AG08395 (cell line): ENCODE measurements around the gene NEURL4.

Experiments
- DNase-seq: peaks from one replicate; pipeline ENCODE4 v3.0.0; 2012; ENCODE audit warnings: mixed read lengths, low spot score

The NEURL4 gene

DNA sequence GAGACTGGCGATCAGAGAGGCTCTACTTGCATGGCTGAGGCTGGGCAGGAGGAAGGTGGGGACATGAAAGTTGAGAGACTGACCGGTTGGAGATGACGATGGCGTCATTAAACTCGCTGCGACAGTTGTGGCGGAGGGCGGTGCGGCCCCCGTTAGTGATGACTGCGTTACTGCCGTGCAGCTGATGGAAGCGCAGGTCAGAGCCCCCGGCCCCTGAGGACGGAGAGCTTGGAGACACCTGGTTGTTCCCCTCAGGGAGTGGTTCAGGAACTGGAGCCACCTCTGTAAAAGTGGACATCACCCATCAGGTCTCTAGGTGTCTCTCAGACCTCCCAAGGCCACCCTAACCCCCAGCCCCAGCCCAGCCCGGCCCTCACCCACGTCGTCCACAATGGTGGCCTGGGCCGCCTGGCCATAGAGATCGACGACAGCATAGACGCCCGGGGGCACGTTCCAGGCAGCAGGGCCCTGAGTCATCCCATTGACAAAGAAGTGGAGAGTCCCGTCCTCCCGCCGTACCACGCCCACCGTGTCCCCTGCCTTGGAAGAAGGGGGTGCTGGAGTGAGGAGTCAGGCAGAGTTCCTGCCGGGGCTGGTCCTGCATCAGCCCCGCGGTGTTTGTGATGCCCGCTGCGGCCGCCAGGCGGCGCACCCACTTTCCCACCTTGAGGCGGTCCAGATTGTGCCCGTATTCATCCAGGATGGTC is 5.3 kb downstream of the NEURL4 start:
- peak; percentile 63 for DNase-seq

DNA sequence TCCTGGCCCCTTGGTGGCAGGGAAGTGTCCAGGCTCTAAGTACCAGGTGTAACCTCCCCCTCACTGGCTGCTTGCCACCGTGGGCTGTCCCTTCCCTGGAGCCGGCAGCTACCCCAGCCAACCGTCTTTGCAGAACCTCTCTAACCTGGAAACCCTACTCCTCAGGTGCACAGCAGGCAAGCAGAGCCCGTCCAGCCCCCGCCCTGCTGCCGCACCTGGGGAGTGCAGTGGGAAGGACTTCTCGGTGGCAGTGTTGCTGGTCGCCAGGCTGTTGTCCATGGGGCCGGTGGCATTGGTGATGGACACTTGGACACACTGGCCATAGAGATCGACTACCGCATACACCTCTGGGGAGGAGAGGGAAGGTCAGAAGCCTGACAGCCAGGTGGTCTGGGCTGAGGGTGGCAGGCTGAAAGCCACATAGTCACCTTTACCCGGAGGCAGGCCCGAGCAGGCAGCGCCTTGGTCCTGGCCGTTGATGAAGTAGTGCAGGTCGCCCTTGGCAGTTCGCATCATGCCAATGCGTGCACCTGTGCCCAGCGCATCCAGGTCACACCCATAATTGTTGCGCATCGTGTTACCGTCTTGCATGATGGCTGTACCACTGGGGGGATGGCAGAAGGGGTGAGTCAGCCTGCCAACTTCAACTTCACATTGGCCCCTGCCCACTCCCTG is 6.5 kb downstream of the NEURL4 start:
- no peak for DNase-seq

DNA sequence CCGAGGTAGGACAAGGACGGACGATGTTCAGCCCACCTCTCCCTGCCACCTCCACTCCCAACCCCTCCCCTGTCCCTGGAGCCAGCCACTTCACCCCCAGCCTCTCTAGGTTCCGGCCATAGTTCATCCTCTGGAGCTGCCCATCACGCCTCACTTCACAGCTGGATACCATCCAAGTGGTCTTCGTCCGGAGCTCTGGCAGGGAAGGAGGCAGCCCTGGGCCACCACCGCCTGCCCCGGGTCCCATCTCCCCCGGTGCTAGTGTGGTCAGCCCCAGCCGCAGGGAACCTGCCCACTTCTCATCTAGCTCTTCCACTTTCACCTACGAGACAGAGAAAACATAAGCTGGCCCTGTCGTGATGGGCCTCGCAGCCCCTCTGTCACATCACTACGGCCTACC is 7.7 kb downstream of the NEURL4 start:
- no peak for DNase-seq

DNA sequence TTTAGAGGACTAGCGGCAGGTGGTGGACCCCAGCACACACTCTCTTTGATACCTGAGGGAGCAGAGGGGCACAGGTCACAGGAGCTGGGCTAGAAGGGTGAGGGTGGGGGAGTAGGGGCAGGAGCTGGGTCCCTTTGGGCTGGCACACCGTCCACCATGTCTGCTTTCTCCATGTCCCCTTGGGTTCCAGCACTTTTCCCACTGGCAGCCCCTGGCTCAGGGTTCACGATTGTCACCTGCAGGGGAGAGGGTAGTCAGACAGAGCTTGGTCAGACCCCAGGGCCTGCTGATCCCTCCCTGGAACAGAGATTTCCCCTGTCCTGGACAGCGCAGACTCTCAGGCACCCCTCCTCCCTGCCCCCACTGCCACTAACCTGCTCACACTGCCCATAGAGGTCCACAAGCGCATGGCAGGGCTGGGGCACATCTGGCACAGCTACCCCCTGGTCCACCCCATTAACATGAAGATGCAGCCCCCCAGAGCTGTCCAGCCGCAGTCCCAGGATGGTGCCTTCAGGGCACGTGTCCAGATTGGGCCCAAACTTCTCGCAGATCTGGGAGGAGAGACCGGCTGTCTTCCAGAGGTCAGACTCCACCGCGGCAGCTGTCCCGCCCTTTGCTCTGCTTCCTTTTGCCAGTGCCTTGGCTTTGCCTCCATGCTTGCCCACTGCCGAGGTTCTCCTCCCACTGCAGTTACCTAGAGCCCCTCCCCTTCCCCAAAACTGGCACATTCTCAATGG is 10.8 kb downstream of the NEURL4 start:
- no peak for DNase-seq

DNA sequence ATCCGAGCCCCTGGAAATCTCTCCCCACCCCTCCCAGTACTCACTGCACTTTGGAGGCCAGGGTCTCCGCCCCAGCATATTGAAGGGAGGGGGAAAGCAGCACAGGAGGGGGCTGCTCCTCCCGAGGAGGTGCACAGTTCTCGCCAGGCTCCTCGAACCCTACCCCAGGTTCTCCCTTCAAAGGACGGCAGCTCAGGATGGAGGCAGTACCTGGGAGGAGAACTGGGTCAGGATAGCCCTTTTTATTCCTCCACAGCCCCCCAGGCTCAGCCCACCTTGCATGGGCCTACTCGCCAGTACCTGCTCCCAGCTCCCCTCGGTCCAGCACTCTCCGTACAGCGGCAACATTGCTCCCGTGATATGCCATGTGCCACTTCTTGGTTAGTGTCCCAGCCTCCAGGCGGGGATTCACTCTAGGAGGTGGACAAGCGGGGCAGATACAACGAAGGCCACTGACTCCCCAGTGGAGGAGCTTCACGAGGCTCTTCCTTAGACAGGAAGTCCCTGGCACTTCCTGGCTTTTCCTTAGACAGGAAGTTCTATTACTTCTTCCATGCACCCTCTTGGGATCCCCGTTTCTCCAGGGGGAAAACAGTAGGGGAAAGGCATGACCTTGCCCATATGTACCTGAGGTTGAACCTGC is 11.9 kb downstream of the NEURL4 start:
- no peak for DNase-seq

DNA sequence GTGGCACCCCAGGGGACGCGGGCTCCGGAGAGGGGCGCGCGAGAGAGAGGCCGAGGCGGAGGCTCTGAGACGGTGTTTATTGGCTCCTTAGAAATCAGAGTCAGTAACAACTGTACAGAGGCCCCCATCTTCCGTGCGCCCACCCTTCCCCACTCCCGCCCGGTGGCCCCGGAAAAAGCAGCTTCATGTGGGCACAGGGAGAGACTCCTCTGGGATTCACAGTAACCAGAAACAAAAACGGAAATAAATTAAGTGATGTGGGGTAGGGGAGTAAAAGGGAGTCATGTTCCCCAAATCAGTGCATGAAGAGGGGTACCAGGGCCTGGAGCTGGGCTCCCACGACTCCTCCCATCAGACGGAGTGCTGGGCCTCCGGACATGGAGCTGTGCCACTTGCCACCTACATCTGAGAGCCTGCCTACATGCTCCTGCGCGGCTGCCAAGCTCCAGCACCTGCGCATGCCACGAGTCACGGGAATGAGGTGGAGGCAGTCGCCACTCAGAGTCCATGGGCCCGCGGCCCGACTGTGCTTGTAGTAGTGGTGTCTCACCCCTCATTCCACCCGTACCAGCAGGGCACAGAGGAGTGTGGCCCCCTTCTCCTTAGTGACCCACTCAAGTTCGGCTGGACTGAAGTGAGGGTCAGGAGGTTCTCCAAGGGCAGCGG is 13.4 kb downstream of the NEURL4 start:
- DNase-seq, result no peak

DNA sequence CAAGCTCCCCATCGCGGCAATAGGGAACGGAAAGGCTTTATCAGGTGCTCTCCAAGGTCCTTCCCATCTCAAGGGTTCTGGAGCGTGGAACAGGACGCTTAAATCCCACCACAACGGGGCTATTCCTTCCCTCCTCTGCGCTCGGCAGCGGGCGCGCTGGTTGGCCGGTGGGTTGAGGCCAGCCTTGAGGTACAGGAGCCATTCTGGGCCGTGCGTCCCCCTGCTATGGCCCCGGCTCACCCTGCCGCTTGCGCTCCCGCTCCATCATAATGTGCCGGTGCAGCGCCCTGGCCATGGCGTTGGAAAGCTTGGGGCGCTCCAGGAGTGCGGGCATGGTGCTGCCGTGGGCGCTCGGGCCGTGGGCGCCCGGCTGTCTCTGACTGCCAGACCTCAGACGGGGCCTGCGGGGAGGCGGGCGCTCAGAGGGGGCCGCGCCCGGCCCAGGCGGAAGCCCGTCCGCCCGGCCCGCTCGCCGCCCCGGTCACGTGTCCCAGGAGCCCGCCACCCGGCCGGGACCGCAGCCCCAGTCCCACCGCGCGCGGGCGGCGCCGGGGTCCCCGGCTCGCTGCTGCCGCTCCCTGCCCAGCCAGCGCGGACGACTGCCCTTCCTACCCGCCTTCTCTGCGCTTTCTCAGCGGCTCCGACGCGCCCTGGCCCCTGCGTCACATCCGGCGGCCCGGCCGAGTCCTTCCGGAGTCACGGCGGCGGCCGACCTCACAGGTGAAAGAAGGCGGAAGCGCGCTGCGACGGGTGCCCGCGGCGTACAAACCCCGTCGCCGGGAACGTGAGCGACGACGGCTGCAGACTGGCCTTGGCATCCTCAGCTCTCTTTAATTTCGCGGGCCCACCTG is 14.2 kb downstream of the NEURL4 start, which contains the start of gene GPS2:
TSS of gene GPS2 (minus strand) at position 642 of the 851 bp plus-strand sequence. CDS start at position 334, 308 bp downstream.
- peak; percentile 87 for DNase-seq

DNA sequence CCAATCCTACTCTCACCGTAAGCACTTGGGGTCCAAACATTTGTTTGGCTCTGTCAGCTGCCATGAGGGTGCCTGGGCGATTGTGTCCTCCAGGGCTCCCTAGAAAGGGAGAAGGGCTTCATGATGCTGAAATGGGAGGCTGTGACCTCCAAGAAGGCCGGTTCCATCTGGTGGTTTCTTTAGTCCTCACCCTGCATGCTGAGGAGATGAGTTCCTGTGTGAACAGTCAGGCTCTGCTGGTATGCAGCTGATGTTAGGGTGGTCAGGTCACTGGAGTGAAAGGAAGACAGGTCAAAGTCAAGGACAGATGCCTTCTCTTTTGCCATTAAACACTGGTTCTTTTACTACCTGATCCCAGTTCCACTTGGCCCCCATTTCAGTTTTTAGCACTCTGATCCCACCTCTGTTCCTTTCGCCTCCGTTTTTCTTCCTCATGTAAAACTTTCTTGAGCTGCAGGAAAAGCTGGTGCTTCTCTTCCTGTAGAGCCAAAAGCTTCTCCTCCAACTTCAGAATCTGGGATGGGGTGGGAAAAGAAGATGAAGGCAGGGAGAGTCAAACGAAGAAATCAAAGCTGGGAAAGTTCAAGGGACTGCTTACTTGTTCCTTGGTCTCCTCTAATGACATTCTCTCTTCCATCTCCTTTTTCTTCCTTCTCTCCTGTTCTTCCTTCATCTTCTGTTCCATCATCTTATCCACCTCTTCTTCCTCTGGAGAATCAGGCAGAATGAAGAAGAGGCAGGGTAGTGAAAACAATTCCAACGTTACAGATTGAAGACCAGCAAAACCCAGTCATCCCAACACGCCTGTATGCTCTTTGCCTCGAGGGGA is 15.0 kb downstream of the NEURL4 start:
- no peak for DNase-seq

DNA sequence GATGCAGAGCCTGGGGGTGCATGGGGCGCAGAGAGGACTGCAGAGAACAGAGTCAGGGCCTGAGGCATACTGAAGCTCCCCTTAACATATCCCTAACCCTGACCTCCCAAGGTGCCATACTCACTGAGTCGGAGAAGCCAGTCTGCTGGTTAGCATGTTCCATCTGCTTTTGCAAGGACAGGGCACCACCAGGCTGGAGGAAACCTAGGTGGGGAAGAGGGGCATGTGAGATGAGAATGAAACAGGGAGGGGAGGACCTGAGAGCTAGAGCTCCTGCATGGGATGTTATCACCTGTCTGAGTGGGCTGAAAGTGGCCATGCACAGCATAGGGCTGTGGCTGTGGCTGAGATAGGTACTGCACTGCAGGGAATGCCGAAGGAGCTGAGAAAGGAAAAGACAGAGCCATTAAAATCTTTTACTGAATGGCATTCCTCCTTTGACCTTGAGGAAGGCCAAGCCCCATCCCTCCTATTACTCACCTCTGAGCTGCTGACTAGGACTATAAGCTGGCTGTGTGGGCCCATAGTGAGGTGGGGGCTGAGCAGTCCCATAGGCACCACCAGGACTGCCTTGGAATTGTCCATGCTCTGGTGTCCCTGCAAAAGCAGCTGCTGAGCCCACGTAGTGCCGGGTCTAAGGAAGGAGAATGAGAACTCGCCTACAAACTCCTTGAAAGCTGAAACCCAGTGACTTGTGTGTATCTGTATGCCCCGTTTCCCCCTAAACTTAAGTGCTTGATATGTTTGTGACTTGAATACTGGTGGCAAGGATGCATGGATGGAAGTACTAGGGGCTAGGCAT is 15.8 kb downstream of the NEURL4 start:
- no peak for DNase-seq

DNA sequence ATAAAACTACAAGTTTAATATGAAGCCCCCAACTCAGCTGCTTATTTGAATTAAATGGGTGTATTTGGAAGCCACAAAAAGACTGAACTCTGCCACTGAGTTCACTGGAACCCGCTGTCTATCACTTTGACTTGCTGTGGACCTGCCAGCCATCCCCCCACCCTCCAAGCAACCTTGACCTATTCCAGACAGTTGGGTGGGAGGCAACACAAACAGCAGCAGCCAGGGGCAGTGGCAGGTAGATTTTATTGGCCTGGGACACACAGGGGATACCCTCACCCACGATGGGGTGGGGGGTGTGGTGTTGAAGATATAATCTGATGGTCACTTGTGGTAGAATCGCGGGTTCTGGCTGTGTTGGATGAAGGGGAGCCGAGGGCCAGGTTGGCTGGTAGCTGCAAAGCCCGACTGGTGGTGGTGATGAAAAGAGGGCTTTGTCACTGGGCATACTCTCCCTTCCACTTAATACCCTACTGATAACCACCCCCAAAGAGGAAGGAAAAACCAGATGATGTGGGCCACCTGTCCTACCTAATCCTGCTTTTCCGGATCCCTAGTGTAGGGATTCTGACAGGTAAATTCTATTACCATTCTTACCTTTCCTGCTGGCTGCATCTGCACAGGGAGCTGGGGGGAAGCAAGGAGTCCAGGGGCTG is 16.6 kb downstream of the NEURL4 start:
- no peak for DNase-seq

DNA sequence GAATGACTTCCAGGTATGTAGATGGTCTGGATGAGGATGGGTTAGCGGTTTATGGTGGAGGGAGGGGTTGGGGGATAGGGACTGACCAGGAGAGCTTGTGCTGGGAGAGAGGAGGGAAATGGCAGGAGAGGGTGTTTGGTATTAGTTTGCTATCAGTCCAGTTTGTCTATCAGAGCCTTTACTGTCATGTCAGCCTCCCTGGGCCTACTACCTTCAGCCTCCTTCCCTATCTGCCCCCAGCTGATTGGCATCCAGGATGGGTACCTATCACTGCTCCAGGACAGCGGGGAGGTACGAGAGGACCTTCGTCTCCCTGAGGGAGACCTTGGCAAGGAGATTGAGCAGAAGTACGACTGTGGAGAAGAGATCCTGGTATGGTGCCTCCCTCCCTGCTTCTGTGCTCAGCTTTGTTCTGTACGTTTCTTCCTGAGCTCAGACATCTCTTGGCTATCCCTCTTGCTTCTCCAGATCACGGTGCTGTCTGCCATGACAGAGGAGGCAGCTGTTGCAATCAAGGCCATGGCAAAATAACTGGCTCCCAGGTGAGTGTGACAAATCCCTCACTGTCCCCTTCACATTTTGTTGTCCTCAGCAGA is 17.9 kb downstream of the NEURL4 start:
- no peak for DNase-seq

DNA sequence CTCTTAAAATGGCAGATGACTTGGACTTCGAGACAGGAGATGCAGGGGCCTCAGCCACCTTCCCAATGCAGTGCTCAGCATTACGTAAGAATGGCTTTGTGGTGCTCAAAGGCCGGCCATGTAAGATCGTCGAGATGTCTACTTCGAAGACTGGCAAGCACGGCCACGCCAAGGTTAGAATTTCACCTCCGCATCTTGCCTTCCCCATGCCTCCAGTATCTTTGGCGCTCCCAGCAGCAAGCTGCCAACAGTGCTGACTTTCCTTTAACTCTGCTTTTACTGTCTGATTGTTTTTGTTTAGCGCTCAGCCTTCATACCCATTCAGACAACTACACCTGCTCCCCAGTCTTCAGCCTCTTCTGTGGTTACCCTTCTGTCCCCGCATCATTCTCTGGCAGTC is 19.5 kb downstream of the NEURL4 start:
- no peak for DNase-seq

DNA sequence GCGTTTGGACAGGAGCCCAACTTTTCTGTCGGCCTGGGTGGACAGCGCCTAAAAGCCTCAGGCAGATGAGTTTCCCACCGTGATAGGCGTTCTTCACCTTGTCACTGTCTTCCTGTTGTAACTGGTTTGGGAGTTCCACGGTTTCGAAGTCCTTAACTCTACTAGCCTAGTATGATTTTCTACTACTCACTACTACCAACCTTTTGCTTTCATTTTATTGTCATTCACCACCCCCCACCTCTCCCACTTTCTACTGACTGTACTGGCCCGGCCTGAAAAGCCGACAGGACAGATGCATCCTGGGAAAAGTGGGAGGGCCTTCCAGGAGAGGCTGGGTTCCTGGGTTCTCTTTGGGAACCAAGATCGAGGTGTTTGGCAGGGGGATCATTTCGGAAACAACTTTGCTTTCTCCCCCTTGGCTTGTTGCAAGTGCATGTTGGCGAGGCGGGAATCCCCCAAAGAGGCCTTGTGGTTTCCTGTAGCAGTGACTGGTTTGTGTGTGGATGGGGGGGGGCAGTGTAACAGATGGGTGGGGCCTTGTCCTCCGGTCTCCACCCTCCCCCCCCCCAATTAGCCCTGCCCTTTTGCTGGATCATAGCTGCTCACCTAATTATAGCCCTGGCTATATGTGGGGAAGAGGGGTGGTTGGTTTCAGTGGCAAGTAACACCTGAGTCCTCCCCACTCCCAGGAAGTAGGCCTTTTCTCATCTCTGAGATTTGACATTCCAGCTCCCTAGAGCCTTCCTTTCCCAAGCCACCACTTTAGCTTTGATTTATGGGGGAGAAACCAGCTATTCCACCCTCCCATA is 20.3 kb downstream of the NEURL4 start:
- peak; percentile 82 for DNase-seq

DNA sequence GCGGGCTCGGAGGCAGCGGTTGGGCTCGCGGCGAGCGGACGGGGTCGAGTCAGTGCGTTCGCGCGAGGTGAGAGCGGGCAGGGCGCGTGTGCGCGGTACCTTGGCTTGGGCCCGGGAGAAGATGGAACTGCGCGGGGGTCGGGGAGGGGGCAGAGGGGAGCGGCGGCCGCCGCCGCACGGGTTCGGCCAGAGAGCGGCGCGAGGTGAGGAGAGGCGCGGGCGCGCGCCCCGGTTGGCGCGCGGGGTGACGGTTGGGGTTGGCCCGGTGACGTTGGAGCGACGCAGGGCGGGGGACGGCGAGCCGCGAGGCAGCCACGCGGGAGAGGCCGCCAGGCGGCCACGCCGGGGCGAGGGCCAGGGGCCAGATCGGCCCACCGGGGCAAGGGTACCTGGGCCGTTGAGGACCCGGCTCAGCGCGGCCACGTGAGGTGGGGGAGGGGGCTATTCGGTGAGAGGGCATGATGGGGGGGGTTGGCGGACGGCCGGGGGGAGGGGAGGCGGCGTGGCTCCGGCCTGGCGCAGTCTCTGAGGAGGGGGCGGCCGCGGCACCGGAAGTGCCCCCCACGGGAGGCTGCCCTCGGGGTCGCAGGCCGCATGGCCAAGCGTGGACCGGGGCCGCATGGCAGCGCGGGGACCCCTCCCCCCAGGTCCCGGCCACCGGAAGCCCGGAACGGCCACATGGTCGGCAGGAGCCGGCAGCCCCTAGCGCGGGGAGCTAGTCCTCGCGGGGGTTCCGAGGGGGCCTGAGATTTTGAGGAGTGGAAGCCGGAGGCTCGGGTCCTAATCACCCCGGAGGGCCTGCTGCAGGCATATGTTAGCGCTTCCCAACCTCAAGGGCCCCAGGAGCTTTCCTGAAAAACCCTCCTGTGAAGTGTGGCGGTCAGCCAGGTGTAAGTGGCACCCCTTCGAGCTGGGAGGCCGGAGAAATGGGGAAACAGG is 21.2 kb downstream of the NEURL4 start:
- no peak for DNase-seq

DNA sequence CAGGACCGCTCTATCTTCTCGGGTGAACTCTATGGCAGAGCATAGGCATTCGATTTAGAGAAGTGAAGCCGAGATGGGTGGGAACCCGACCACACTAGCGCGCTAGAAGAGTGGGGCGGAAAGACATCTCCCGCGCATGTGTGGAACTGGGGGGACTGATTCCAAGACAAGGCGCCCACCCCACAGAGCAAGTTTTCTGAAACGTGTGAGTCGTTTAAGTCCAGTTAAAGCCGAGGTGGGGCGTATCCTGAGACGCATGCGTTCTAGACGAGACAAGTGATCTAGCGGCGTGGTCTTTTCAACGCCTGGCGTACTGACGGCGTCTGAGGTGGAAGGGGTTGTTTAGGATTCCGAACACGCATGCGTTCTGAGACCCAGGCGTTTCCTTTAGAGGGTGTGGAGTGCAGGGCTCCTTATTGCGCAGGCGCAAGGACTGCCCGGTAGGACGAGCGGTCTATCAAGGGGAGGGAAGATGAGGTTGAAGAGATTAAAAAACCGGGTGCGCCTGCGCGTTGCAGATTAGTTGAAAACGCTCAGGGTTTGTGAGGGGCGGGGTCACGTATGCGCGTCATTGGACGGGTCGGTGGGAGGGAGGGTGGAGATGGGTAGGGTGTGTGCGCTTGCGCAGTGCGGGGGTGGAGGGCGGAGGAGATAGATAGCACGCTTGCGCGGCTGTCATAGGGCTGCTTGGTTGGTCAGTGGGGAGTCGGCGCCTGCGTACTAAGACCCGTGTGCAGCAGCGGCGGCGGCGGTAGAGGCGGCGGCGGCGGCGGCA is 22.0 kb downstream of the NEURL4 start, which contains the start of gene EIF5A:
TSS of gene EIF5A (plus strand) at position 718 of the 775 bp plus-strand sequence. CDS start 2,008 bp downstream, outside the sequence.
- peak; percentile 100 for DNase-seq
